GM23338 (cell line): ENCODE data around the gene KRT2. TPM values are rescaled to one million over a fixed set of nuclear protein-coding genes. Genes with fewer than 3 reads are reported as not detected.
"Not testable (repeated sequence)": the region's sequence is repeated elsewhere in the genome, so short reads cannot be mapped to it uniquely, and the experiment has no call there.

Experiments
- ATAC-seq: fragments of 200-7000 bp; cut with Tn5 transposase; 3 replicates; pipeline ENCODE4 v1.9.1; 2020
- DNase-seq: peaks from one replicate; pipeline ENCODE4 v3.0.0-alpha.2; 2015; ENCODE audit warnings: low spot score
- H2AFZ ChIP-seq: fragments of 200-600 bp; sonication (generic); 2 replicates; pipeline ENCODE4 v1.8.0; 2016; ENCODE audit warnings: antibody characterized with exemption, mild to moderate bottlenecking, moderate library complexity
- H3F3A ChIP-seq: fragments of 200-600 bp; sonication (generic); replicated peaks from 2 replicates; pipeline ENCODE4 v1.8.0; 2017; ENCODE audit warnings: antibody characterized with exemption, mixed run types, low read depth
- H3K27ac ChIP-seq: fragments of 200-600 bp; sonication (generic); 2 replicates; pipeline ENCODE4 v1.6.1; 2016; ENCODE audit warnings: low read depth
- H3K27me3 ChIP-seq: fragments of 200-600 bp; sonication (generic); 2 replicates; pipeline ENCODE4 v1.8.0; 2016; ENCODE audit warnings: mild to moderate bottlenecking, mixed run types, moderate library complexity; ENCODE audit not compliant: insufficient read depth
- H3K36me3 ChIP-seq: fragments of 200-600 bp; sonication (generic); 2 replicates; pipeline ENCODE4 v1.8.0; 2016; ENCODE audit warnings: mild to moderate bottlenecking; ENCODE audit not compliant: insufficient read depth
- H3K4me1 ChIP-seq: fragments of 200-600 bp; sonication (generic); 2 replicates; pipeline ENCODE4 v1.8.0; 2016; ENCODE audit warnings: mild to moderate bottlenecking, moderate library complexity; ENCODE audit not compliant: insufficient read depth
- H3K4me2 ChIP-seq: fragments of 200-600 bp; sonication (generic); 2 replicates; pipeline ENCODE4 v1.7.1; 2017; ENCODE audit warnings: mixed run types
- H3K4me3 ChIP-seq: fragments of 200-600 bp; sonication (generic); 2 replicates; pipeline ENCODE4 v1.6.1; 2016; ENCODE audit warnings: mixed run types
- H3K79me2 ChIP-seq: fragments of 200-600 bp; sonication (generic); replicated peaks from 2 replicates; pipeline ENCODE4 v1.8.0; 2017; ENCODE audit warnings: mild to moderate bottlenecking; ENCODE audit not compliant: insufficient read depth
- H3K9me2 ChIP-seq: fragments of 200-600 bp; sonication (generic); 2 replicates; pipeline ENCODE4 v1.8.0; 2017; ENCODE audit not compliant: insufficient read depth
- H4K20me1 ChIP-seq: fragments of 200-600 bp; sonication (generic); replicated peaks from 2 replicates; pipeline ENCODE4 v1.8.0; 2017; ENCODE audit warnings: mild to moderate bottlenecking; ENCODE audit not compliant: insufficient read depth
- H3K27ac Mint-ChIP-seq: 2 replicates; pipeline ENCODE4 v1.8.0; 2020; ENCODE audit warnings: inconsistent platforms, mild to moderate bottlenecking, moderate library complexity, mixed read lengths
- H3K27me3 Mint-ChIP-seq: 3 replicates; pipeline ENCODE4 v1.8.0; 2022; ENCODE audit warnings: low read depth, mild to moderate bottlenecking, moderate library complexity, mixed read lengths, inconsistent platforms; ENCODE audit not compliant: insufficient read depth, poor library complexity
- H3K36me3 Mint-ChIP-seq: 3 replicates; pipeline ENCODE4 v1.8.0; 2021; ENCODE audit warnings: low read depth, mild to moderate bottlenecking, inconsistent platforms, moderate library complexity, mixed read lengths
- H3K4me1 Mint-ChIP-seq: 3 replicates; pipeline ENCODE4 v1.8.0; 2020; ENCODE audit warnings: mild to moderate bottlenecking, inconsistent platforms, mixed read lengths
- H3K4me3 Mint-ChIP-seq: 3 replicates; pipeline ENCODE4 v1.8.0; 2021; ENCODE audit warnings: moderate library complexity, mild to moderate bottlenecking, inconsistent platforms, mixed read lengths
- H3K9me3 Mint-ChIP-seq: 3 replicates; pipeline ENCODE4 v1.8.0; 2020; ENCODE audit warnings: moderate library complexity, mild to moderate bottlenecking, inconsistent platforms, mixed read lengths
- EZH2 ChIP-seq: fragments of 200-600 bp; sonication (generic); IDR thresholded peaks from one replicate; pipeline ENCODE4 v1.8.0; 2017; ENCODE audit warnings: antibody characterized with exemption, mild to moderate bottlenecking, low read depth; ENCODE audit not compliant: unreplicated experiment
- NANOG ChIP-seq: IDR thresholded peaks from 2 replicates; pipeline ENCODE4 v1.6.1; 2016; ENCODE audit warnings: antibody characterized with exemption, borderline replicate concordance
- STAT1 ChIP-seq: IDR thresholded peaks from one replicate; pipeline ENCODE4 v1.6.1; 2016; ENCODE audit warnings: antibody characterized with exemption; ENCODE audit not compliant: unreplicated experiment
- ZNF114 ChIP-seq: fragments of 250-450 bp; sonication (Bioruptor Pico); IDR thresholded peaks from 2 replicates; pipeline ENCODE4 v1.5.0; 2020; ENCODE audit warnings: mild to moderate bottlenecking, moderate library complexity
- polyA plus RNA-seq: library from polyadenylated mRNA; unstranded; fragments of >200 nt; fragmentation: Nextera tagmentation; extraction: Ambion mirVana; gene quantifications from 2 replicates; pipeline ENCODE4 v1.2.1, GENCODE V29; 2016
- total RNA-seq: library from RNA; depleted of rRNA; stranded (reverse); fragments of >200 nt; shearing (Covaris generic); gene quantifications from 2 replicates; pipeline ENCODE4 v1.2.3, GENCODE V29; 2014
- TF ChIP-seq, protein P1 (sequence below): IDR thresholded peaks from one replicate; pipeline ENCODE4 v1.6.1; 2018; ENCODE audit warnings: antibody characterized with exemption; ENCODE audit not compliant: unreplicated experiment
- TF ChIP-seq, protein P2 (sequence below), 2 experiments: fragments of 200-600 bp in 1 of 2; sonication (generic) in 1 of 2; conservative IDR thresholded peaks; 2 replicates each; pipeline versions ENCODE4 v1.5.1 to v1.6.1; 2016 to 2017; ENCODE audit warnings: antibody characterized with exemption in 2 of 2, low read depth in 2 of 2, mild to moderate bottlenecking in 2 of 2, moderate library complexity in 1 of 2

KRT2 gene
- total and polyA plus RNA-seq, 2 experiments from 2014 or later, result not detected

DNA sequence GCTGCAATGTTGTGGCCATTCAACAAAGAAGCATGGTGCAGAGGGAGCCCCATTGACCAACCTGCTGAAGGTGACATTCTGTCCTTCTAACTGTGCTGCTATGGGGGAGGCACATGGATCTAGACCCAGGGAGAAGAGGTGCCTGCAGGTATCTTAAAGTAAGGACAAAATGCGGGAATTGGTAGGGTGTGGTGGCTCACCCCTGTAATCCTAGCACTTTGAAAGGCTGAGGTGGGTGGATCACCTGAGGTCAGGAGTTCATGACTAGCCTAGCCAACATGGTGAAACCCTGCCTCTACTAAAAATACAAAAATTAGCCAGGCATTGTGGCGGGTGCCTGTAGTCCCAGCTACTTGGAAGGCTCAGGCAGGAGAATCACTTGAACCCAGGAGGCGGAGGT lies 17.9 kb upstream of the KRT2 start:
- not testable (repeated sequence) for H3K4me1 ChIP-seq, H3K4me2 ChIP-seq, H3K27me3 Mint-ChIP-seq, H3K9me2 ChIP-seq, H3K4me1 Mint-ChIP-seq, ATAC-seq, H3K27ac ChIP-seq, H3K36me3 Mint-ChIP-seq, H2AFZ ChIP-seq, H3K79me2 ChIP-seq, H3K27me3 ChIP-seq, H3F3A ChIP-seq, H3K36me3 ChIP-seq, H3K27ac Mint-ChIP-seq, H3K4me3 Mint-ChIP-seq, H3K9me3 Mint-ChIP-seq, H3K4me3 ChIP-seq, DNase-seq, H4K20me1 ChIP-seq

DNA sequence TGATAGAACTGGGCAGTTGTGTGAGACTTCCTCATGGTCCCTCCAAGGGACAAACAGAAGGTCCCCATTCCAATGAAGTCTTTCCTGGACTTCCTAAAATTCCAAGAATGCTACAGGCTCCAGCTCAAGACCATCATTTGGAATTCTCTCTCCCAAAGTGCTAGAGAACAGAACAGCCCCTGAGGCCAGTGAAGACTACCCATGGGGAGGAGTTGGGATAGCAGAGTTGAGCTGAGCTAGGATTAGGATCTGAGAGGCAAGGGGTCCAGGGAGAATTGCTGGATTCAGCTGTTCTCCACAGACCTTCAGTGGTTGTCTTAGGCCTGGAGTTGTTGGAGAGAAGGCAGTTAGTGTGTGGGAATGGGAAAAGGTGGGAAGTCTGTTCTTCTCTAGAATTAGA lies 17.4 kb upstream of the KRT2 start:
- Histone ChIP-seq H3K27me3 (no peaks in the 10 kb centered on the region), H3K79me2 (no peaks in the 10 kb centered on the region), H3K27ac (no peak overlapping the region), H3K4me3 (no peak overlapping the region), H3F3A (no peaks in the 10 kb centered on the region), H3K4me2 (no peak overlapping the region), H3K36me3 (no peaks in the 10 kb centered on the region), H3K9me2 (no peaks in the 10 kb centered on the region), H4K20me1 (no peaks in the 10 kb centered on the region), H3K4me1 (no peaks in the 10 kb centered on the region), H2AFZ (no peak overlapping the region)
- ATAC-seq, result no peak
- Mint-ChIP-seq H3K4me3 (no peak overlapping the region), H3K36me3 (no peaks in the 10 kb centered on the region), H3K4me1 (no peaks in the 10 kb centered on the region), H3K27me3 (no peaks in the 10 kb centered on the region), H3K9me3 (no peaks in the 10 kb centered on the region), H3K27ac (no peak overlapping the region)
- no peak for DNase-seq
- TF ChIP-seq EZH2 (no peak), NANOG (no peak), STAT1 (no peak), ZNF114 (no peak)
- TF ChIP-seq, protein P1, sequence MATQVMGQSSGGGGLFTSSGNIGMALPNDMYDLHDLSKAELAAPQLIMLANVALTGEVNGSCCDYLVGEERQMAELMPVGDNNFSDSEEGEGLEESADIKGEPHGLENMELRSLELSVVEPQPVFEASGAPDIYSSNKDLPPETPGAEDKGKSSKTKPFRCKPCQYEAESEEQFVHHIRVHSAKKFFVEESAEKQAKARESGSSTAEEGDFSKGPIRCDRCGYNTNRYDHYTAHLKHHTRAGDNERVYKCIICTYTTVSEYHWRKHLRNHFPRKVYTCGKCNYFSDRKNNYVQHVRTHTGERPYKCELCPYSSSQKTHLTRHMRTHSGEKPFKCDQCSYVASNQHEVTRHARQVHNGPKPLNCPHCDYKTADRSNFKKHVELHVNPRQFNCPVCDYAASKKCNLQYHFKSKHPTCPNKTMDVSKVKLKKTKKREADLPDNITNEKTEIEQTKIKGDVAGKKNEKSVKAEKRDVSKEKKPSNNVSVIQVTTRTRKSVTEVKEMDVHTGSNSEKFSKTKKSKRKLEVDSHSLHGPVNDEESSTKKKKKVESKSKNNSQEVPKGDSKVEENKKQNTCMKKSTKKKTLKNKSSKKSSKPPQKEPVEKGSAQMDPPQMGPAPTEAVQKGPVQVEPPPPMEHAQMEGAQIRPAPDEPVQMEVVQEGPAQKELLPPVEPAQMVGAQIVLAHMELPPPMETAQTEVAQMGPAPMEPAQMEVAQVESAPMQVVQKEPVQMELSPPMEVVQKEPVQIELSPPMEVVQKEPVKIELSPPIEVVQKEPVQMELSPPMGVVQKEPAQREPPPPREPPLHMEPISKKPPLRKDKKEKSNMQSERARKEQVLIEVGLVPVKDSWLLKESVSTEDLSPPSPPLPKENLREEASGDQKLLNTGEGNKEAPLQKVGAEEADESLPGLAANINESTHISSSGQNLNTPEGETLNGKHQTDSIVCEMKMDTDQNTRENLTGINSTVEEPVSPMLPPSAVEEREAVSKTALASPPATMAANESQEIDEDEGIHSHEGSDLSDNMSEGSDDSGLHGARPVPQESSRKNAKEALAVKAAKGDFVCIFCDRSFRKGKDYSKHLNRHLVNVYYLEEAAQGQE, result no peak
- TF ChIP-seq, protein P2, sequence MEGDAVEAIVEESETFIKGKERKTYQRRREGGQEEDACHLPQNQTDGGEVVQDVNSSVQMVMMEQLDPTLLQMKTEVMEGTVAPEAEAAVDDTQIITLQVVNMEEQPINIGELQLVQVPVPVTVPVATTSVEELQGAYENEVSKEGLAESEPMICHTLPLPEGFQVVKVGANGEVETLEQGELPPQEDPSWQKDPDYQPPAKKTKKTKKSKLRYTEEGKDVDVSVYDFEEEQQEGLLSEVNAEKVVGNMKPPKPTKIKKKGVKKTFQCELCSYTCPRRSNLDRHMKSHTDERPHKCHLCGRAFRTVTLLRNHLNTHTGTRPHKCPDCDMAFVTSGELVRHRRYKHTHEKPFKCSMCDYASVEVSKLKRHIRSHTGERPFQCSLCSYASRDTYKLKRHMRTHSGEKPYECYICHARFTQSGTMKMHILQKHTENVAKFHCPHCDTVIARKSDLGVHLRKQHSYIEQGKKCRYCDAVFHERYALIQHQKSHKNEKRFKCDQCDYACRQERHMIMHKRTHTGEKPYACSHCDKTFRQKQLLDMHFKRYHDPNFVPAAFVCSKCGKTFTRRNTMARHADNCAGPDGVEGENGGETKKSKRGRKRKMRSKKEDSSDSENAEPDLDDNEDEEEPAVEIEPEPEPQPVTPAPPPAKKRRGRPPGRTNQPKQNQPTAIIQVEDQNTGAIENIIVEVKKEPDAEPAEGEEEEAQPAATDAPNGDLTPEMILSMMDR (conservative IDR thresholded peaks at IDR 0.05; ENCODE audit: low read depth in 2 of 2), result no peak
